Endothelial cell of umbilical vein (primary cell): ENCODE data around the gene KAZN. TPM values are rescaled to one million over a fixed set of nuclear protein-coding genes. Genes with fewer than 3 reads are reported as not detected.

ENCODE experiments used
- BruUV-seq: library from RNA; stranded (reverse); fragments of 400-500 nt; replicated peaks from 2 replicates; lab custom pipeline; 2021; lab: Mats Ljungman, UMichigan
- CTCF ChIA-PET: fragments of 300-600, 350-600 bp; sonication (Branson Sonifier 250); formaldehyde crosslinking; loops from one replicate; lab custom pipeline; 2021; ENCODE audit warnings: antibody characterized with exemption, inconsistent platforms; lab: Charles Lee
- POLR2A ChIA-PET: fragments of 300-600, 350-600 bp; sonication (Branson Sonifier 250); formaldehyde crosslinking; loops from one replicate; lab custom pipeline; 2021; ENCODE audit warnings: antibody characterized with exemption, inconsistent platforms; lab: Charles Lee
- DNase-seq: peaks from one replicate; pipeline ENCODE4 v3.0.0-alpha.2; 2011; ENCODE audit warnings: low read depth, low spot score
- FAIRE-seq: peaks from 2 replicates; lab custom pipeline; 2011; peaks lifted over from hg19 to GRCh38; lab: Jason Lieb, UNC
- H2AFZ ChIP-seq: 2 replicates; pipeline ENCODE4 v1.6.0; 2012; ENCODE audit warnings: low read depth, low read length, control low read depth, inconsistent platforms
- H3K27ac ChIP-seq: 2 replicates; pipeline ENCODE4 v1.5.1; 2011; ENCODE audit warnings: low read depth, mild to moderate bottlenecking, control low read depth, low read length, moderate library complexity; ENCODE audit not compliant: insufficient read depth
- H3K27me3 ChIP-seq, 2 experiments: 2 replicates each; pipeline versions ENCODE4 v1.6.0 to v1.6.1; 2011; ENCODE audit warnings: low read length in 2 of 2, mixed read lengths in 1 of 2; ENCODE audit not compliant: control insufficient read depth in 2 of 2, insufficient read depth in 2 of 2
- H3K36me3 ChIP-seq, 2 experiments: 2 replicates in 1 of 2; 3 replicates in 1 of 2; pipeline ENCODE4 v1.5.1; 2011; ENCODE audit warnings: low read length in 2 of 2, mild to moderate bottlenecking in 1 of 2, moderate library complexity in 1 of 2; ENCODE audit not compliant: control insufficient read depth in 2 of 2, insufficient read depth in 2 of 2; ENCODE audit errors: extremely low read depth in 1 of 2
- H3K4me1 ChIP-seq: 3 replicates; pipeline ENCODE4 v1.5.1; 2011; ENCODE audit warnings: mild to moderate bottlenecking, low read length; ENCODE audit not compliant: control insufficient read depth, insufficient read depth; ENCODE audit errors: extremely low read depth
- H3K4me2 ChIP-seq: 2 replicates; pipeline ENCODE4 v1.6.1; 2011; ENCODE audit warnings: low read length, control low read depth, mixed read lengths; ENCODE audit not compliant: insufficient read depth
- H3K4me3 ChIP-seq, 3 experiments: fragments of 200-600 bp in 1 of 3; sonication (generic), shearing (Covaris generic) in 1 of 3; replicated peaks in 1 of 3; 2 replicates each; pipeline ENCODE4 v1.5.1; 2011 to 2016; ENCODE audit warnings: control low read depth in 3 of 3, low read length in 3 of 3, mild to moderate bottlenecking in 2 of 3, inconsistent platforms in 1 of 3, low read depth in 1 of 3, moderate library complexity in 1 of 3; ENCODE audit not compliant: insufficient read depth in 1 of 3
- H3K79me2 ChIP-seq: 2 replicates; pipeline ENCODE4 v1.6.0; 2012; ENCODE audit warnings: low read length, inconsistent platforms; ENCODE audit not compliant: control insufficient read depth, insufficient read depth
- H3K9ac ChIP-seq: replicated peaks from 2 replicates; pipeline ENCODE3; 2011; ENCODE audit warnings: low read length, control low read depth; ENCODE audit not compliant: insufficient read depth; ENCODE audit errors: extremely low read depth
- H3K9me1 ChIP-seq: replicated peaks from 3 replicates; pipeline ENCODE4 v1.6.0; 2011; ENCODE audit warnings: mild to moderate bottlenecking, low read length; ENCODE audit not compliant: control insufficient read depth, insufficient read depth; ENCODE audit errors: extremely low read depth
- H3K9me3 ChIP-seq: replicated peaks from 2 replicates; pipeline ENCODE4 v1.5.1; 2012; ENCODE audit warnings: low read length, inconsistent platforms; ENCODE audit not compliant: control insufficient read depth, insufficient read depth
- H4K20me1 ChIP-seq: replicated peaks from 2 replicates; pipeline ENCODE3; 2011; ENCODE audit warnings: mild to moderate bottlenecking, low read length; ENCODE audit not compliant: control insufficient read depth, insufficient read depth; ENCODE audit errors: extremely low read depth
- CTCF ChIP-seq, 2 donors: IDR thresholded peaks; 1 replicate in 1 of 2; 2 replicates in 1 of 2; pipeline ENCODE4 v1.5.1; 2011; ENCODE audit warnings: low read length in 2 of 2, mild to moderate bottlenecking in 2 of 2, moderate library complexity in 2 of 2, control low read depth in 1 of 2, inconsistent platforms in 1 of 2, low read depth in 1 of 2; ENCODE audit not compliant: insufficient read depth in 1 of 2; ENCODE audit errors: extremely low read depth in 1 of 2
- EZH2 ChIP-seq: IDR thresholded peaks from 2 replicates; pipeline ENCODE4 v1.6.1; 2012; ENCODE audit warnings: borderline replicate concordance, low read depth, mild to moderate bottlenecking, moderate library complexity, low read length, inconsistent platforms; ENCODE audit not compliant: severe bottlenecking
- FOS ChIP-seq: IDR thresholded peaks from 2 replicates; pipeline ENCODE4 v1.6.1; 2011; ENCODE audit warnings: mild to moderate bottlenecking, low read length, moderate library complexity, borderline replicate concordance; ENCODE audit not compliant: insufficient read depth
- GATA2 ChIP-seq: IDR thresholded peaks from 2 replicates; pipeline ENCODE4 v1.7.0; 2011; ENCODE audit warnings: low read depth, mild to moderate bottlenecking, moderate library complexity, mixed read lengths, low read length; ENCODE audit not compliant: insufficient read length, insufficient read depth
- JUN ChIP-seq: IDR thresholded peaks from 2 replicates; pipeline ENCODE4 v1.6.1; 2011; ENCODE audit warnings: borderline replicate concordance, low read depth; ENCODE audit not compliant: insufficient read length, insufficient read depth
- POLR2A ChIP-seq: IDR thresholded peaks from 2 replicates; pipeline ENCODE4 v1.6.1; 2012; ENCODE audit warnings: low read depth, mild to moderate bottlenecking, control low read depth, low read length
- dilution Hi-C: fragments of 300-500 bp; cut with MboI; formaldehyde crosslinking; loops from one replicate; pipeline ENCODE4 v1.15.0; 2019; ENCODE audit warnings: low sequenced_read_pairs; ENCODE audit not compliant: extremely low pct_ligation_motif_present
- intact Hi-C: fragments of 100-400 bp; cut with micrococcal nuclease; formaldehyde crosslinking; loops from one replicate; pipeline ENCODE4 v1.10.0; 2022
- polyA plus RNA-seq, 4 experiments: library from polyadenylated mRNA; depleted of rRNA in 3 of 4; stranded (reverse) in 3 of 4; unstranded in 1 of 4; fragments of >200 nt; gene quantifications; 2 replicates each; pipeline versions ENCODE4 v1.2.1 to v1.2.3, GENCODE V29; 2011 to 2012; ENCODE audit warnings: missing spikeins in 1 of 4
- total RNA-seq: library from RNA; stranded (reverse); gene quantifications from 2 replicates; pipeline ENCODE4 v1.2.3, GENCODE V29; 2021

The KAZN gene
- total and polyA plus RNA-seq, 2 donors (not counting 3 experiments of a cell fraction or from before 2014, with no cell fraction given), result 1.6 to 5.8 TPM

- TF ChIP-seq FOS, result no peak
- TF ChIP-seq JUN, result no peak
- TF ChIP-seq POLR2A, result no peak
- TF ChIP-seq GATA2, result no peak
- TF ChIP-seq CTCF (IDR thresholded peaks at IDR 0.05; ENCODE audit: extremely low read depth in 1 of 2, insufficient read depth in 1 of 2, low read depth in 1 of 2, low read length in 2 of 2), result no peak
- TF ChIP-seq EZH2, result no peak
- intact Hi-C loops, result no loop called here
- Histone ChIP-seq H3K4me3 (no peak overlapping the region), H3K36me3 (no peaks in the 10 kb centered on the region), H3K9ac (no peak overlapping the region), H3K4me2 (no peak overlapping the region), H3K27me3 (no peaks in the 10 kb centered on the region), H3K27ac (no peak overlapping the region), H3K9me1 (no peaks in the 10 kb centered on the region), H3K9me3 (no peaks in the 10 kb centered on the region), H3K4me1 (no peaks in the 10 kb centered on the region), H4K20me1 (no peaks in the 10 kb centered on the region), H2AFZ (no peak overlapping the region), H3K79me2 (no peaks in the 10 kb centered on the region)
- BruUV-seq, result no TSS peak
- dilution Hi-C loops, result no loop called here
- ChIA-PET CTCF (no interaction called here), POLR2A (no interaction called here)
- FAIRE-seq (no peak), DNase-seq (no peak)
Observed at GRCh38 chr1:14741532-14741931, 143.0 kb downstream of the KAZN start.
